Stimulated activated CD4-positive, alpha-beta T cell treated with anti-CD3 and anti-CD28 coated beads, Interleukin-4, amount 100 ng/mL, for 48 hours (primary cell): ENCODE measurements around the gene NDUFAF3.

Source experiments
- DNase-seq, 2 donors: peaks; one replicate each; pipeline ENCODE4 v3.0.0-alpha.2; 2020; ENCODE audit warnings: low read depth in 2 of 2

Gene NDUFAF3

GRCh38 chr3:49021813-49022687, at the start of gene NDUFAF3:
NDUFAF3 (plus strand) TSS chr3:49022121; CDS start chr3:49022145, 24 bp downstream.
- DNase-seq = peak; percentile 90 to 96

GRCh38 chr3:48974076-48974864, 47.7 kb upstream of the NDUFAF3 start:
- DNase-seq = no peak

GRCh38 chr3:48979451-48979850, 42.5 kb upstream of the NDUFAF3 start:
- DNase-seq = no peak

- DNase-seq = no peak
Observed at GRCh38 chr3:48980295-48980694, 41.6 kb upstream of the NDUFAF3 start.

- no peak for DNase-seq
Observed at GRCh38 chr3:48982016-48982415, 39.9 kb upstream of the NDUFAF3 start.

GRCh38 chr3:48982686-48983085, 39.2 kb upstream of the NDUFAF3 start:
- no peak for DNase-seq

GRCh38 chr3:48983096-48983495, 38.8 kb upstream of the NDUFAF3 start:
- DNase-seq = no peak

GRCh38 chr3:48984663-48985062, 37.3 kb upstream of the NDUFAF3 start:
- no peak for DNase-seq

GRCh38 chr3:48985831-48986376, 36.0 kb upstream of the NDUFAF3 start:
- DNase-seq = no peak

- DNase-seq = no peak
Observed at GRCh38 chr3:48989126-48989795, 32.7 kb upstream of the NDUFAF3 start.

- DNase-seq = peak; percentile 66 to 81
Observed at GRCh38 chr3:48989796-48990635, 31.9 kb upstream of the NDUFAF3 start, which contains the start of gene P4HTM. P4HTM (plus strand) TSS chr3:48990241; CDS start chr3:48990257, 16 bp downstream.

- DNase-seq = no peak
Observed at GRCh38 chr3:48990636-48991469, 31.1 kb upstream of the NDUFAF3 start.

- DNase-seq = no peak
Observed at GRCh38 chr3:48991851-48992545, 29.9 kb upstream of the NDUFAF3 start.

GRCh38 chr3:48993834-48994233, 28.1 kb upstream of the NDUFAF3 start:
- no peak for DNase-seq

GRCh38 chr3:48996640-48997039, 25.3 kb upstream of the NDUFAF3 start:
- no peak for DNase-seq

- DNase-seq = no peak
Observed at GRCh38 chr3:48997102-48997635, 24.8 kb upstream of the NDUFAF3 start.

- no peak for DNase-seq
Observed at GRCh38 chr3:48997714-48998637, 23.9 kb upstream of the NDUFAF3 start.
